Left forelimb (tissue), 1 donor: ENCODE data around the gene ZNF565.
A peak's percentile ranks its signal among the peaks of the same experiment; 100 is the strongest.
"Not testable (repeated sequence)": the region's sequence is repeated elsewhere in the genome, so short reads cannot be mapped to it uniquely, and the experiment has no call there.

Source experiments
- DNase-seq: peaks from one replicate; pipeline ENCODE4 v3.0.0-alpha.2; 2018; ENCODE audit warnings: low spot score

ZNF565 gene

GRCh38 chr19:36214386-36215275 lies at the start of gene ZNF565, which contains the start of gene ZNF146:
Gene ZNF565, minus strand, starts transcription at chr19:36214665. Its CDS starts 12,680 bp downstream, at chr19:36201985.
Gene ZNF146, plus strand, starts transcription at chr19:36215106. Its CDS starts 21,335 bp downstream, at chr19:36236441.
- DNase-seq = peak; percentile 97

GRCh38 chr19:36259211-36259610 lies 44.7 kb upstream of the ZNF565 start:
- no peak for DNase-seq

- DNase-seq = no peak
Measured at GRCh38 chr19:36258028-36258875, 43.8 kb upstream of the ZNF565 start.

GRCh38 chr19:36257520-36257876 lies 43.0 kb upstream of the ZNF565 start:
- no peak for DNase-seq

GRCh38 chr19:36256853-36257519 lies 42.5 kb upstream of the ZNF565 start:
- no peak for DNase-seq

GRCh38 chr19:36256064-36256463 lies 41.6 kb upstream of the ZNF565 start:
- no peak for DNase-seq

GRCh38 chr19:36255316-36255715 lies 40.9 kb upstream of the ZNF565 start:
- no peak for DNase-seq

- DNase-seq = no peak
Measured at GRCh38 chr19:36254848-36255247, 40.4 kb upstream of the ZNF565 start.

- no peak for DNase-seq
Measured at GRCh38 chr19:36252047-36252446, 37.6 kb upstream of the ZNF565 start.

GRCh38 chr19:36246006-36246481 lies 31.6 kb upstream of the ZNF565 start:
- DNase-seq = no peak

GRCh38 chr19:36245210-36246005 lies 30.9 kb upstream of the ZNF565 start:
- no peak for DNase-seq

GRCh38 chr19:36244066-36244465 lies 29.6 kb upstream of the ZNF565 start:
- no peak for DNase-seq

- DNase-seq = no peak
Measured at GRCh38 chr19:36236946-36237310, 22.5 kb upstream of the ZNF565 start.

- no peak for DNase-seq
Measured at GRCh38 chr19:36236304-36236945, 22.0 kb upstream of the ZNF565 start.

- not testable (repeated sequence) for DNase-seq
Measured at GRCh38 chr19:36233626-36234025, 19.2 kb upstream of the ZNF565 start.

GRCh38 chr19:36225219-36225892 lies 10.9 kb upstream of the ZNF565 start:
- DNase-seq = no peak

GRCh38 chr19:36222503-36222902 lies 8.0 kb upstream of the ZNF565 start:
- DNase-seq = no peak

GRCh38 chr19:36221474-36221873 lies 7.0 kb upstream of the ZNF565 start:
- no peak for DNase-seq

GRCh38 chr19:36215276-36216123 lies 1.0 kb upstream of the ZNF565 start:
- DNase-seq = no peak
